ENCODE results near the gene MYO3A.
"Not testable (repeated sequence)": the region's sequence is repeated elsewhere in the genome, so short reads cannot be mapped to it uniquely, and the experiment has no call there.

MYO3A gene

GRCh38 chr10:25974897-25975459, 40.9 kb downstream of the MYO3A start:
- no peak for DNase-seq
- ATAC-seq = no peak

- ATAC-seq (no peak), DNase-seq (no peak)
These were observed 44.7 kb downstream of the MYO3A start for GRCh38 chr10:25978771-25979170.

GRCh38 chr10:25982107-25982506, 48.1 kb downstream of the MYO3A start:
- DNase-seq (no peak), ATAC-seq (no peak)

GRCh38 chr10:25988583-25988982, 54.6 kb downstream of the MYO3A start:
- ATAC-seq = no peak
- no peak for DNase-seq

- ATAC-seq = no peak
- DNase-seq = no peak
These were observed 55.9 kb downstream of the MYO3A start for GRCh38 chr10:25989951-25990350.

GRCh38 chr10:25999295-25999981, 65.4 kb downstream of the MYO3A start:
- ATAC-seq (no peak), DNase-seq (no peak)

GRCh38 chr10:26000971-26001370, 66.9 kb downstream of the MYO3A start:
- ATAC-seq = no peak
- no peak for DNase-seq

- ATAC-seq, DNase-seq: not testable (repeated sequence)
These were observed 68.4 kb downstream of the MYO3A start for GRCh38 chr10:26002466-26002865.

- no peak for ATAC-seq
- no peak for DNase-seq
These were observed 81.1 kb downstream of the MYO3A start for GRCh38 chr10:26015092-26015491.

- no peak for ATAC-seq
These were observed 88.8 kb downstream of the MYO3A start for GRCh38 chr10:26022831-26023230.

GRCh38 chr10:26024303-26024702, 90.3 kb downstream of the MYO3A start:
- ATAC-seq (no peak), DNase-seq (no peak)

More at GRCh38 chr10:26022831-26023230, 88.8 kb downstream of the MYO3A start:
- no peak for DNase-seq

- ATAC-seq = no peak
- no peak for DNase-seq
These were observed 91.5 kb downstream of the MYO3A start for GRCh38 chr10:26025523-26025922.

- DNase-seq (no peak), ATAC-seq (no peak)
These were observed 95.8 kb downstream of the MYO3A start for GRCh38 chr10:26029858-26030257.

- DNase-seq (no peak), ATAC-seq (no peak)
These were observed 97.3 kb downstream of the MYO3A start for GRCh38 chr10:26031300-26031699.

GRCh38 chr10:26043469-26043868, 109.4 kb downstream of the MYO3A start:
- DNase-seq = no peak
- no peak for ATAC-seq

- no peak for ATAC-seq
- no peak for DNase-seq
These were observed 110.2 kb downstream of the MYO3A start for GRCh38 chr10:26044141-26044749.

- DNase-seq (no peak), ATAC-seq (no peak)
These were observed 112.2 kb downstream of the MYO3A start for GRCh38 chr10:26046073-26046700.

GRCh38 chr10:26048756-26049155, 114.7 kb downstream of the MYO3A start:
- ATAC-seq (no peak), DNase-seq (no peak)

GRCh38 chr10:26052326-26052725, 118.3 kb downstream of the MYO3A start:
- ATAC-seq (no peak), DNase-seq (no peak)

- no peak for ATAC-seq
These were observed 123.4 kb downstream of the MYO3A start for GRCh38 chr10:26057466-26057865.

GRCh38 chr10:26064106-26064505, 130.1 kb downstream of the MYO3A start:
- ATAC-seq (no peak), DNase-seq (no peak)

More at GRCh38 chr10:26057466-26057865, 123.4 kb downstream of the MYO3A start:
- DNase-seq = no peak

GRCh38 chr10:26067680-26068079, 133.7 kb downstream of the MYO3A start:
- ATAC-seq (no peak), DNase-seq (no peak)

GRCh38 chr10:26080971-26081370, 146.9 kb downstream of the MYO3A start:
- ATAC-seq, DNase-seq: not testable (repeated sequence)
